Astrocyte (in vitro differentiated cells and primary cell): ENCODE data around the gene PLEKHS1. TPM values are rescaled to one million over a fixed set of nuclear protein-coding genes. Genes with fewer than 3 reads are reported as not detected.
"Not testable (repeated sequence)": the region's sequence is repeated elsewhere in the genome, so short reads cannot be mapped to it uniquely, and the experiment has no call there.

ENCODE experiments used
- DNase-seq: peaks from one replicate; pipeline ENCODE4 v3.0.0-alpha.2; 2010; ENCODE audit warnings: low read depth
- FAIRE-seq: peaks from 2 replicates; lab custom pipeline; 2011; peaks lifted over from hg19 to GRCh38; lab: Jason Lieb, UNC
- H2AFZ ChIP-seq: 2 replicates; pipeline ENCODE4 v1.6.0; 2012; ENCODE audit warnings: low read depth, low read length, inconsistent platforms
- H3K27ac ChIP-seq: 2 replicates; pipeline ENCODE4 v1.5.1; 2011; ENCODE audit warnings: low read depth, low read length, inconsistent platforms
- H3K27me3 ChIP-seq: 2 replicates; pipeline ENCODE4 v1.6.0; 2011; ENCODE audit warnings: low read length, inconsistent platforms; ENCODE audit not compliant: insufficient read depth
- H3K36me3 ChIP-seq: 2 replicates; pipeline ENCODE4 v1.5.1; 2011; ENCODE audit warnings: low read length, inconsistent platforms; ENCODE audit not compliant: insufficient read depth
- H3K4me1 ChIP-seq: 2 replicates; pipeline ENCODE4 v1.5.1; 2011; ENCODE audit warnings: low read length, inconsistent platforms; ENCODE audit not compliant: insufficient read depth
- H3K4me2 ChIP-seq: 2 replicates; pipeline ENCODE4 v1.6.0; 2012; ENCODE audit warnings: low read length, inconsistent platforms
- H3K4me3 ChIP-seq: 2 replicates; pipeline ENCODE4 v1.5.1; 2011; ENCODE audit warnings: low read depth, mild to moderate bottlenecking, low read length, inconsistent platforms; ENCODE audit not compliant: insufficient read depth
- H3K79me2 ChIP-seq: 2 replicates; pipeline ENCODE4 v1.6.0; 2012; ENCODE audit warnings: mild to moderate bottlenecking, low read length, inconsistent platforms; ENCODE audit not compliant: insufficient read depth
- H3K9ac ChIP-seq: 2 replicates; pipeline ENCODE4 v1.6.0; 2012; ENCODE audit warnings: mild to moderate bottlenecking, low read length, inconsistent platforms
- H3K9me3 ChIP-seq: 2 replicates; pipeline ENCODE4 v1.5.1; 2012; ENCODE audit warnings: low read depth, mild to moderate bottlenecking, low read length, inconsistent platforms; ENCODE audit not compliant: insufficient read depth
- H4K20me1 ChIP-seq: 2 replicates; pipeline ENCODE4 v1.6.0; 2012; ENCODE audit warnings: low read length, inconsistent platforms; ENCODE audit not compliant: insufficient read depth
- H3K27ac Mint-ChIP-seq: one replicate; pipeline ENCODE4 v1.8.0; 2021; ENCODE audit warnings: mild to moderate bottlenecking, mixed read lengths; ENCODE audit not compliant: unreplicated experiment
- H3K27me3 Mint-ChIP-seq: one replicate; pipeline ENCODE4 v1.8.0; 2021; ENCODE audit warnings: low read depth, mixed read lengths; ENCODE audit not compliant: unreplicated experiment
- H3K36me3 Mint-ChIP-seq: one replicate; pipeline ENCODE4 v1.8.0; 2021; ENCODE audit warnings: low read depth, mixed read lengths; ENCODE audit not compliant: unreplicated experiment
- H3K4me1 Mint-ChIP-seq: one replicate; pipeline ENCODE4 v1.8.0; 2021; ENCODE audit warnings: low read depth, mixed read lengths; ENCODE audit not compliant: unreplicated experiment
- H3K4me3 Mint-ChIP-seq: one replicate; pipeline ENCODE4 v1.8.0; 2021; ENCODE audit warnings: mild to moderate bottlenecking, moderate library complexity, mixed read lengths; ENCODE audit not compliant: unreplicated experiment
- H3K9me3 Mint-ChIP-seq: one replicate; pipeline ENCODE4 v1.8.0; 2021; ENCODE audit warnings: mild to moderate bottlenecking, mixed read lengths; ENCODE audit not compliant: unreplicated experiment
- EZH2 ChIP-seq: IDR thresholded peaks from 2 replicates; pipeline ENCODE4 v1.6.1; 2012; ENCODE audit warnings: mild to moderate bottlenecking, low read length, inconsistent platforms; ENCODE audit not compliant: insufficient read depth
- total RNA-seq: library from RNA; stranded (reverse); gene quantifications from 2 replicates; pipeline ENCODE4 v1.2.1, GENCODE V29; 2021
- TF ChIP-seq, protein P1 (sequence below): IDR thresholded peaks from 2 replicates; pipeline ENCODE4 v1.5.1; 2011; ENCODE audit warnings: low read depth, mild to moderate bottlenecking, inconsistent platforms, low read length, moderate library complexity; ENCODE audit not compliant: insufficient read depth

The PLEKHS1 gene
- total RNA-seq, 1 donor from 2014 or later = not detected

DNA sequence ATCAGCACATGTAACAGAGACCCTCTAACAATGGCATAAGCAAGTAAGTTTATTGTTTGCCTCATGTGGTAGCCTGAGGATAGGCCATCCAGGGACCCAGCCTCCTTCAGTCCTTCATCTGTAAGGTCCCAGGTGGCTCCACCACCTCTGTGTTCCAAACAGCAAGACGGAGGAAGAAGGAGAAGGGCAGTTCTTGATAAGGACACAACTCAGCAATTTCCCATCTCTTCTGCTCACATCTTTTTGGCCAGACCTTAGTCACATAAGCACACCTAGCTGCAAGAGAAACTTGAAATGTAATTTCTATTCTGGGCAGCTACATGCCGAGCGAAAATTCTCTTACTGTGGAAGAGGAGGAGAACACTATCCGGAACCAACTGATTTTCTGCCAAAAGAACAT, 68.5 kb downstream of the PLEKHS1 start:
- Mint-ChIP-seq H3K4me3 (no peak overlapping the region), H3K9me3 (no peaks in the 10 kb centered on the region), H3K27me3 (peaks cover 22% of the 10 kb centered on the region), H3K4me1 (no peaks in the 10 kb centered on the region), H3K36me3 (no peaks in the 10 kb centered on the region), H3K27ac (no peak overlapping the region)
- Histone ChIP-seq H3K27me3 (no peaks in the 10 kb centered on the region), H3K4me3 (no peak overlapping the region), H3K9ac (no peak overlapping the region), H3K27ac (no peak overlapping the region), H3K4me2 (no peak overlapping the region), H3K4me1 (no peaks in the 10 kb centered on the region), H3K9me3 (no peaks in the 10 kb centered on the region), H2AFZ (no peak overlapping the region), H3K79me2 (no peaks in the 10 kb centered on the region), H4K20me1 (no peaks in the 10 kb centered on the region), H3K36me3 (no peaks in the 10 kb centered on the region)
- no peak for FAIRE-seq
- DNase-seq = no peak
- TF ChIP-seq EZH2 = no peak
- TF ChIP-seq, protein P1, sequence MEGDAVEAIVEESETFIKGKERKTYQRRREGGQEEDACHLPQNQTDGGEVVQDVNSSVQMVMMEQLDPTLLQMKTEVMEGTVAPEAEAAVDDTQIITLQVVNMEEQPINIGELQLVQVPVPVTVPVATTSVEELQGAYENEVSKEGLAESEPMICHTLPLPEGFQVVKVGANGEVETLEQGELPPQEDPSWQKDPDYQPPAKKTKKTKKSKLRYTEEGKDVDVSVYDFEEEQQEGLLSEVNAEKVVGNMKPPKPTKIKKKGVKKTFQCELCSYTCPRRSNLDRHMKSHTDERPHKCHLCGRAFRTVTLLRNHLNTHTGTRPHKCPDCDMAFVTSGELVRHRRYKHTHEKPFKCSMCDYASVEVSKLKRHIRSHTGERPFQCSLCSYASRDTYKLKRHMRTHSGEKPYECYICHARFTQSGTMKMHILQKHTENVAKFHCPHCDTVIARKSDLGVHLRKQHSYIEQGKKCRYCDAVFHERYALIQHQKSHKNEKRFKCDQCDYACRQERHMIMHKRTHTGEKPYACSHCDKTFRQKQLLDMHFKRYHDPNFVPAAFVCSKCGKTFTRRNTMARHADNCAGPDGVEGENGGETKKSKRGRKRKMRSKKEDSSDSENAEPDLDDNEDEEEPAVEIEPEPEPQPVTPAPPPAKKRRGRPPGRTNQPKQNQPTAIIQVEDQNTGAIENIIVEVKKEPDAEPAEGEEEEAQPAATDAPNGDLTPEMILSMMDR = no peak

DNA sequence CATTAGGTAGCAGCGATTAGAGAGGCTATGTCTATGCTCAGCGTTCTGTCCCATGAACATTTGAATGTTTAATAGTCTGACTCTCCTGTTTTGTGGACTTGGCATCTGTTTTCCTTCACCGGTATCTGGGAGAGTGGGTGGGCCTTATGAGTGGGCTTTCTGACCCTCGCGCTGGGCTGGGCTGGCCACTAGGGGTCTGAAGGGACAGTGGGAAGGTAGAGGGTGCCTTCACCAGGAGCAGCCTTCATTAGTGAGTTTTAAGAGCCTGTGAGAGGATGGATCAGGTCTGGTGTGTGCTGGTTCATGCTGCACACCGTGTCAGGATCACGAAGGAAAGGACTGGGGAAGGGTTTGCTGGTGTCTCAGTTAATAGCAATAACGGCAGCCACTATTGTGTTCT, 69.0 kb downstream of the PLEKHS1 start:
- no peak overlapping the region for H2AFZ ChIP-seq
- no peaks in the 10 kb centered on the region for H3K4me1 ChIP-seq
- no peaks in the 10 kb centered on the region for H3K27me3 ChIP-seq
- TF ChIP-seq, protein P1 = no peak
- no peak for TF ChIP-seq EZH2
- FAIRE-seq (no peak), DNase-seq (no peak)
- H3K9me3 ChIP-seq = no peaks in the 10 kb centered on the region
- Mint-ChIP-seq H3K36me3 (no peaks in the 10 kb centered on the region), H3K27me3 (peaks cover 22% of the 10 kb centered on the region), H3K9me3 (no peaks in the 10 kb centered on the region), H3K4me3 (no peak overlapping the region), H3K27ac (no peak overlapping the region), H3K4me1 (no peaks in the 10 kb centered on the region)
- H3K4me3 ChIP-seq = no peak overlapping the region
- no peak overlapping the region for H3K4me2 ChIP-seq
- H3K9ac ChIP-seq = no peak overlapping the region
- no peaks in the 10 kb centered on the region for H3K79me2 ChIP-seq
- H3K27ac ChIP-seq = no peak overlapping the region
- H3K36me3 ChIP-seq = no peaks in the 10 kb centered on the region
- no peaks in the 10 kb centered on the region for H4K20me1 ChIP-seq

GRCh38 chr10:113821306-113821705, 69.8 kb downstream of the PLEKHS1 start:
- not testable (repeated sequence) for H3K9me3 Mint-ChIP-seq, H3K4me3 ChIP-seq, H3K4me2 ChIP-seq, H3K27ac Mint-ChIP-seq, H3K4me1 Mint-ChIP-seq, H4K20me1 ChIP-seq, H3K36me3 Mint-ChIP-seq, H3K9me3 ChIP-seq, H3K36me3 ChIP-seq, H3K27me3 ChIP-seq, H3K4me1 ChIP-seq, H2AFZ ChIP-seq, FAIRE-seq, H3K79me2 ChIP-seq, DNase-seq, H3K27ac ChIP-seq, H3K9ac ChIP-seq, H3K4me3 Mint-ChIP-seq
- H3K27me3 Mint-ChIP-seq = peaks cover 22% of the 10 kb centered on the region
